ENCODE measurements around the gene KLHDC4.
"Not testable (repeated sequence)": the region's sequence is repeated elsewhere in the genome, so short reads cannot be mapped to it uniquely, and the experiment has no call there.

Gene KLHDC4

GRCh38 chr16:87682852-87683399 is 82.9 kb downstream of the KLHDC4 start:
- Histone ChIP-seq H3K9me3 (no peaks in the 10 kb centered on the region), H3K4me1 (no peaks in the 10 kb centered on the region), H3K4me3 (ENCODE audit: low read depth, low read length) (no peak overlapping the region), H3K27me3 (no peaks in the 10 kb centered on the region), H3K36me3 (no peaks in the 10 kb centered on the region)
- no peak for TF ChIP-seq CTCF (IDR thresholded peaks at IDR 0.05; ENCODE audit: low read depth, low read length)
- no peak for DNase-seq

GRCh38 chr16:87681981-87682570 is 83.7 kb downstream of the KLHDC4 start:
- no peak for DNase-seq
- no peaks in the 10 kb centered on the region for H3K27me3 ChIP-seq
- peak; percentile 36 for TF ChIP-seq CTCF (IDR thresholded peaks at IDR 0.05; ENCODE audit: low read depth, low read length)

GRCh38 chr16:87681051-87681602 is 84.7 kb downstream of the KLHDC4 start:
- DNase-seq; H3K4me3 ChIP-seq (ENCODE audit: low read depth, low read length); H3K27me3 ChIP-seq; H3K36me3 ChIP-seq; H3K4me1 ChIP-seq; H3K9me3 ChIP-seq: not testable (repeated sequence)

More at GRCh38 chr16:87681981-87682570, 83.7 kb downstream of the KLHDC4 start:
- no peak overlapping the region for H3K4me3 ChIP-seq (ENCODE audit: low read depth, low read length)
- H3K4me1 ChIP-seq, result no peaks in the 10 kb centered on the region
- H3K36me3 ChIP-seq, result no peaks in the 10 kb centered on the region
- no peaks in the 10 kb centered on the region for H3K9me3 ChIP-seq

DNA sequence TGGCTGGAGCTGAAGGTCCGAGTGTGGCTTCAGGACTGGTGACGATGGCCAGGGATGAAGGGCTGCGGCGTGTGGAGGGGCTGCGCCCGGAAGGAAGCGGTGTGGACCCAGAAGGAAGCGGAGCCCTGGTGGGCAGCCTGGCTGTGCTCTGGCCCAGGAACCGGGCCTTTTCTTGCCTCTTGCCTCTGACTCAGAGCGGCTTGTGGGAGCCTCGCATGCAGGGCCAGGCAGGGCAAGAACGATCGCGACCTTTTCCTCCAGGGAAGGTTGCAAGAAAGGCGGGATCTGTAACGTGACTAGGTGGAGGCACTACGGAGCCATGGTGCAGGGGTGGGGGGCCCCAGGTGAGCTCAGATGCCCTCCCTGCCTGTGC is 85.5 kb downstream of the KLHDC4 start:
- TF ChIP-seq CTCF (IDR thresholded peaks at IDR 0.05; ENCODE audit: low read depth, low read length), result no peak
- Histone ChIP-seq H3K4me3 (ENCODE audit: low read depth, low read length) (no peak overlapping the region), H3K27me3 (no peaks in the 10 kb centered on the region), H3K9me3 (no peaks in the 10 kb centered on the region), H3K4me1 (no peaks in the 10 kb centered on the region), H3K36me3 (no peaks in the 10 kb centered on the region)
- no peak for DNase-seq

DNA sequence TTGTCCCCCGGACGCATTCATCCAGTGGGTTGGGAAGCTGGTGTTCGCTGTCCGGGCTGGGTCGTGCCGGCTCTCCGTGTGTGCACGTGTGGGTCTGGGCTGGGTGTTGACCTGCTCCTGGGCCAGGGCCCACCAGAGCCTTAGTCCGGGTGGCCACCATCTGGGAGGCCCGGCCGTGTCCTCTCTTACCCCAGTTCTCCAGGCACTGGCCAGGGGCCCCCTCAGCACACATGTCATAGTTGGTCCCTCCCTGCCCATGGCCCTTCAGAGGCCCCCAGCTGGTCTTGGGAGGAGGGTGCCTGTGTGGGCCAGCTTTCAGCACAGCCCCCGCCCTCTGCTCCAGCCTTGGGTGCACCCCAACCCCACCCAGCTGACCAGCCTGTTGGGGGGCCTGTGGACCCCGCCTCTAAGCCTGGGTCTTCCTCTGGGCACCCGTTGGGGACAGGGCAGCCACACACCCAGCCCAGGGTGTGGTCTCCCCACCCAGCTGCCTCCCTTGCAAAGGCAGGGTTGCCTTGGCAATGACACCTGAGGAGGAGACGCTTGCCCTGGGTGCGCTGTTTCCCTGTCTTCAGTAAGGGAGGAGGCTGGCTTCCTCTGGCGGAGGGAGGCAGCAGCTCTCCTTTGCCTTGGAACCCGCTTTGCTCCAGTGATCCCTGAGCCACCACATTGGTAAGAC is 86.1 kb downstream of the KLHDC4 start:
- Histone ChIP-seq H3K9me3 (no peaks in the 10 kb centered on the region), H3K36me3 (no peaks in the 10 kb centered on the region), H3K27me3 (no peaks in the 10 kb centered on the region), H3K4me3 (ENCODE audit: low read depth, low read length) (no peak overlapping the region), H3K4me1 (no peaks in the 10 kb centered on the region)
- no peak for TF ChIP-seq CTCF (IDR thresholded peaks at IDR 0.05; ENCODE audit: low read depth, low read length)
- DNase-seq, result no peak

GRCh38 chr16:87678618-87679017 is 87.2 kb downstream of the KLHDC4 start:
- Histone ChIP-seq H3K27me3 (no peaks in the 10 kb centered on the region), H3K4me3 (ENCODE audit: low read depth, low read length) (no peak overlapping the region), H3K9me3 (no peaks in the 10 kb centered on the region), H3K4me1 (no peaks in the 10 kb centered on the region), H3K36me3 (no peaks in the 10 kb centered on the region)
- DNase-seq, result no peak
- no peak for TF ChIP-seq CTCF (IDR thresholded peaks at IDR 0.05; ENCODE audit: low read depth, low read length)
